ENCODE measurements around the gene REEP5. TPM values are rescaled to one million over a fixed set of nuclear protein-coding genes. Genes with fewer than 3 reads are reported as not detected.
"Not testable (repeated sequence)": the region's sequence is repeated elsewhere in the genome, so short reads cannot be mapped to it uniquely, and the experiment has no call there.

Gene REEP5
- total RNA-seq, 1 experiment from 2014 or later = 35.4 TPM

DNA sequence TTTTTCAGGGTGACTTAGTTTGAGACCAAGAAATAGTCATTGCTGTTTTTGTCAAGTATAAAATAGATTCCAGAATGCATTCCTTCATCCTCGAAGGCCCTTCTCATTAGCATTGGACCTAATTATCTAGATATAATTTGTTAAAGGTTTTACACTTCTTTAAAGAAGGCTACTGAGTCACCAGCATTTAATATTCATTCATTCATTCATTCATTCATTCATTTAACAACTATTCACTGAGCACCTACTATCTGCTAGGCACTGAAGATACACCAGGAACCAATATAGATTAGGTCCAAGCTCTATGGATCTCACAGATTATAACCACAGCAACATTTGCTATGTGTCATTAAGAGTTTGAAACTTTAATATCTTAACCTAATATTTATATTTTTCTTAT, 11.1 kb upstream of the REEP5 start:
- no peak for DNase-seq (ENCODE audit: low spot score)

- no peak for DNase-seq (ENCODE audit: low spot score)
These were observed 9.4 kb upstream of the REEP5 start for GRCh38 chr5:112931473-112931872.

- DNase-seq (ENCODE audit: low spot score) = no peak
These were observed 8.0 kb upstream of the REEP5 start for GRCh38 chr5:112930082-112930344.

DNA sequence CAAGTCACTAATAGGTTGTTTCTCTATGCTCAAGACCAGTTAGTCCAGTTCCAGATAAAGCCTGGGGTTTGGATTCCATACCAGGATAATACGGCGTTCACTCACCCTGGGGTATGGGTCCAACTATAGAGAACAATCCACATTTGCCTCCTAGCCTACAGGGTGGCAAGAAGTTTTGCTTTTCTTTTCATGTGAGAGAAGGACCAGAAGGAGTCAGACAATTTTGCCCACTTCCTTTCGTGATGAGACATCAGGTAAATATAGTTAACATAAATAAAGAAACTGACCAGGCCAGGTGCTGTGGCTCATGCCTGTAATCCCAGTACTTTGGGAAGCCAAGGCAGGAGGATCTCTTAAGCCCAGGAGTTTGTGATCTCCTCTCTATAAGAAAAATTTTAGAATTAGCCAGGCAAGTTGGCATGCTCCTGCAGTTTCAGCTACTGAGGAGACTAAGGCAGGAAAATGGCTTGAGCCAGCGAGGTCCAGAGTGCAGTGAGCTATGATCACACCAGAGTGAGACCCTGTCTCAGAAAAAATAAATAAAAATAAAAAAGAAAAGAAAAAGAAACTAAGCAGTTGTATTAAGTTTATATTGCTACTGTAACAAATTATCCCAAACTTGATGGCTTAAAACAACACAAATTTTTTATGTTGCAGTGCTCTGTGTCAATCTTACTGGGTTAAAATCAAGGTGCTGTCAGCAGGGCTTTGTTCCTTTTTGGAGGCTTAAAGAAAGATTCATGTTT, 7.5 kb upstream of the REEP5 start:
- no peak for DNase-seq (ENCODE audit: low spot score)

GRCh38 chr5:112923988-112924387, 2.0 kb upstream of the REEP5 start:
- DNase-seq (ENCODE audit: low spot score) = no peak

DNA sequence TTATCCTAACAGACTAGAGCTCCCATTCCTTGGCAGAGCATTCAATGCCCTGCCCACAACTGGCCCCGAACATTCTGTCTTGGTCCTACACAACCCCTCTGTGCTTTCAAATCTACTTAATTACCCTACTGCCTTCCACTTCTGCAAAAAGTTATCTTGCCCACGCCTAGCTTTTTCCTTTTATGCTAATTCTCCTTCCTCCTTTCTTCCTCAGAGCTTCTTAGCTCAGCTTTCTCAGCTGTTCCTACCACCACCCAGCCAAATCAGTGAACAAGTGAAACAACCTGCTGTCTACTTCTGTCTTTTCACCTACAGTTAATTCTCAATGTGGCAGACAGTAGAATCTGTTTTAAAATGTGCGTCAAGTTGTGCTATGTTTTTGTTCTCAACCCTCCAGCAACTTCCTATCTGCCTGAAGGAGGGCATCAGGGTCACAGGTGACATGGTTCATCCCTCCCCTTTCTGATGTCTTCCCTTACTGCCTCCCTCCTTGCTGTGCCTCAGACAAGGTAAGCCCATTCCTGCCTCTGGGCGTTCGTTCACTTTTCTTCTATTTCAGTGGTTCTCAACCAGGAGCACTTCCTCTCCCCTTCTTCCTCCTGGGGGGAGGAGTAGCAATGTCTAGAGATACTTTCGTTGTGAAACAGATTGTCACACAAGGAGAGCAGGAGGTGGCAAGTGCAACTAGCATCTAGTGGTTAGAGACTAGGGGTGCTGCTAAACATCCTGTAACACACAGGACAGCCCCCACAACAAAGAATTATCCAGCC, 1.3 kb upstream of the REEP5 start:
- DNase-seq (ENCODE audit: low spot score) = no peak

- DNase-seq (ENCODE audit: low spot score) = peak; percentile 66
These were observed 798 bp downstream of the REEP5 start for GRCh38 chr5:112921026-112921832.

DNA sequence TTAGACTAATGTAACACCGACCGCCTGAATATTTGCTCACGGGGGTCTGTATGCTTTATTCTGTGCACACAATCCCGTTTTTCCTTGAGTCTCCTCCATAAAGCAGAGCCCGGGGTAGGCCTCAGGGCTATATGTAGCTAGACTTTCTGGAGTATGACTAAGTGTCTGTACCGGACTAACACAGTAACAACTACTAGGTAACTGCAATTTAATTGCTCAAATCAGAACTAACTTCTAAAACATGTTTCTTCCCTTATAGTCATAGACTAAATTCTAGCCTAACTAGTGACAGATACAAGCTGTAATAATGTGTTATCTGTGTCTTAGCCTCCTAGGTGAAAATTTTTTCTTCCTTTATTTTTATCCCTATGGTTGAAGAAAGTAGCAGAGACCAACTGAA, 2.1 kb downstream of the REEP5 start:
- DNase-seq (ENCODE audit: low spot score) = no peak

DNA sequence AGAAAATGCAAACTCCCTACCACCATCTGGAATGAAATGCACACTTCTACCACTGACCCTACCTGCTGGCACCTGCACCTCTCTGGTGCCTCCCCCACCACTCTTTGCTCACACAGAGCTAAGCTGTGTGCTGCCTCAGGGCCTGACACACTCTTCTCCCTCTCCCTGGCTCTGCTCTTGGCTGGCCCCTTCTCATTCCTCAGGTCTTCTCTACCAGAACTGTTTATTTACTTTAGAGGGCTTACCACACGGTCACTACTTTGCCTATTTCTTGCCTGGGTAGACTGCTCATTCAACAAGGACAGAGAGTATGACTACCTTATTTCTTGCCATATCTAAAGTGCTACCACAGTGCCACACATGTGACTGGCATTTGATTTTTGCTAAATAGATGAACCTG, 3.3 kb downstream of the REEP5 start:
- no peak for DNase-seq (ENCODE audit: low spot score)

DNA sequence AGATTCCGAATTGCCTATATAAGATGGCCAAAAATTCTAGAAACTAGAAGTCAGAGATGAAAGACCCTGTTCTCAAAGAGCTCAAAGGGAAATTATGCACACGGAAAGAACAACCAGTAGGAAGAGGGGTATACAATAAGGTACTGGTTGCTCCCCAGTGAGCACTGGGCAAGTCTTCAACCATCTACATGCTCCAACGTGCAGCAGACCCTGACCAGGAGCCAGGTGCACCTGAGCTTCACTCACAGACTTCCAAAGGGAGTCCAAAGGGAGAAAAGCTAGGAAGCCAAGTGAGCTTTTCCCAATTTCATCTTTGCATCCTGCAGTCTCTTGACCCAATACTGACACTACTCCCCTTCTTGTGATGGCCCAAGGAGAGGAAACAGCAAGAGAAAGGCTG, 3.9 kb downstream of the REEP5 start:
- DNase-seq (ENCODE audit: low spot score) = no peak

DNA sequence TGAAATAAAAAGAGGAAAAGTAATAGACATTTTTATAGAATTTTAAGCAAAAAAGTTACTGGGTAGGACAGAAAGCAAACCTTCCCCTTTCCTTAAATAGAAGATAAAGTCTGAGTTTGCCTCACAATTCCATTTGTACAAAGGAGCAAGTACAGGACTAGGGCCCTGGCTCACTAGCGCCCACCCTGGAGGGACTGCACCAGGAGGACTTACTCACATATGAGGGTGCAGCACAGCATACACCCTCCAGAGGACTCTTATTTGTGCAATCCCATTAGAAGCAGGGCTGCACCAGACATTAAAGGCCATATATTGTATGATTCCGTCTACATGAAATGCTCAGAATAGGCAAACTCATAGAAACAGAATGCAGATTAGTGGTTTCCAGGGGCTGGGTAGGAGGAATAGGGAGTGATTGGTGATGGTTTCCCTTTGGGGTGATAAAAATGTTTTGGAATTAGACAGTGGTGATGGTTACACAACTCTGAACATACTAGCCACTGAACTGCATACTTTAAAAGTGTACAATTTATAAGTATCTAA, 4.5 kb downstream of the REEP5 start:
- peak; percentile 17 for DNase-seq (ENCODE audit: low spot score)

DNA sequence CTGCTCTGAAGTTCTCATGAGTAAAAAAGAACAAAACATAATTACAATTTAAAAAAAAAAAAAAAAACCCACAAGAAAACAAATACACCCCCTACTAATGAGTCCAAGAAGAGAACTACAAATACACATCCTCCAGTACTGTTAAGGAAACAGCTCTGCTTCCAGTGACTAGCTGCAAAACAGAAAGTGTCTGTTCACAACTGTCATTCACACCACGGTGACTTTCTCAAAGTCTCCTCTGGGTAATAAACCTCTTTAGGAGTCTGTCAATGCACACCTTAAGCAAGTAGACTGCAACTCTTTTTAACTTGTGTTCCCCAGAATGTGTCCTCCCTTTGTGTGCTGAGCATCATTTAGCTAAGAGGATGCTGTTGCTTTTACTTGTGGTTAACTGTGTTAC, 6.2 kb downstream of the REEP5 start:
- no peak for DNase-seq (ENCODE audit: low spot score)

DNA sequence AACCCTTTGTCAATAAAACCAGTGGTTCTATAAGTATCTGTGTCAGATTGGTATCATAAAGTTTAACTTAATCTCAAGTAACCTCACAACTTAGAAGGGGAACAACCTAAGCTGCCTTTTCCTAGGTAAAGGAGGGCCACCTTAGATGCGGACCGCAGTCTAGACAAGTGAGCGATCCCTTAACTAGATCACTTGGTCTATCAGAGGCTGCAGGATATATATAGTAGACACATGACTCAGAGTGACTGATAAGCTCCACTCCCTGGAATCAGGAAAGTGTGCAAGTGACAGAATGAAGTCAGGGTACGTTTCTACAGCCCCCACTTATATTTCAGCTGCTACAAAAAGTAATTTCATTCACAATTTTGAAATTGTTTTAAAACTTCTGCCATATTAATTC, 7.4 kb downstream of the REEP5 start:
- no peak for DNase-seq (ENCODE audit: low spot score)

GRCh38 chr5:112910529-112910928, 11.5 kb downstream of the REEP5 start:
- DNase-seq (ENCODE audit: low spot score) = no peak

DNA sequence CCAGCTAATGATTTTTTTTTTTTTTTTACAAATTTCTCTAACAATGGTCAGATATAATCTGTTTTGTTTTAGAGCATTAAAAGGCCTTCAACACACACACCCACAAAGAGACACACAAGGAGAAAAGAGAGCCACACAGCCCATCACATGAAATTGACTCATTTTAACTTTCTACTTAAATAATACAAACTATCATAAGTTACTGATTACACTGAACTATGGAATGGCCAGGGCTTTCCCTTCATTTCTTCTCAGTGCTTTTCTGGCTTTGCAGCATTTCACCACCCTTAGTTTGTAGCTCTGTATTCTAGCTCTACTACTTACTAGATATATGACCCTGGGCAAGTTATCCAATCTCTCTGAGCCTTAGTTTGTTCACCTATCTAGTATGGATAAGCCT, 13.2 kb downstream of the REEP5 start:
- no peak for DNase-seq (ENCODE audit: low spot score)

GRCh38 chr5:112907166-112907631, 14.8 kb downstream of the REEP5 start:
- DNase-seq (ENCODE audit: low spot score) = no peak

DNA sequence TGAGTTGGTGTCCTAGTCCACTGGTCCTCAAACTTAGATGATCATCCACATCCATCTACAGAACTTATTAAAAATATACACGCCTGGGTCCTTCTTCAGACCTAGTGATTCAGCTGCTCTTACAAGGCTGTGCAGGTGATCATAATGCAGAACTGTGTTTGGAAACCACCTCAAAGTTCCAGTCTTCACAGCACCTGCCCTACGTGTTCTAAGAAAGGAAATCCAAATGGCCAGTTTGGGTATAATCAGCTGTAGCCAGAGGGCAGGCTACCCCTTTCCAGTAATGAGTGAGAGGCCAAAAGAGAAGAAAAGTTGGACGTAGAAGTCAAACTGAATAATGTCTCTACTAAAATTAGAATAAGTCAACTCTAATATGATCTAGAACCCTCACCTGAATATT, 15.4 kb downstream of the REEP5 start:
- no peak for DNase-seq (ENCODE audit: low spot score)

DNA sequence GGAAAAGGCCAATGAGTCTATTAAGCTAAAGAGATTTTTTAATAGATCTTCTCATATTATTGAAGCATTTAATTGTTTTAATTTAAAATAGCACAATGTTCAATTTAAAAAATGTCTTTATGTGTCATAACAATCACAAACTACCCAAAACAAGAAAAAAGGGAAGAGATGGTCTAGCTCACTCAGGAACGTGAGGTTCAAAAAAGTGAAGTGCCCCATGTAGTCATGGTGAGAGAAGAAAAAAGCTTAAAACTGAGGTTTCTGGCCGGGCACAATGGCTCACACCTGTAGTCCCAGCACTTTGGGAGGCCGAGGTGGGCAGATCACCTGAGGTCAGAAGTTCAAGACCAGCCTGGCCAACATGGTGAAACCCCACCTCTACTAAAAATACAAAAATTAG, 17.0 kb downstream of the REEP5 start:
- not testable (repeated sequence) for DNase-seq (ENCODE audit: low spot score)

- no peak for DNase-seq (ENCODE audit: low spot score)
These were observed 19.5 kb downstream of the REEP5 start for GRCh38 chr5:112902561-112902960.

- no peak for DNase-seq (ENCODE audit: low spot score)
These were observed 26.3 kb downstream of the REEP5 start for GRCh38 chr5:112895682-112896081.

GRCh38 chr5:112892776-112893175, 29.3 kb downstream of the REEP5 start:
- no peak for DNase-seq (ENCODE audit: low spot score)

DNA sequence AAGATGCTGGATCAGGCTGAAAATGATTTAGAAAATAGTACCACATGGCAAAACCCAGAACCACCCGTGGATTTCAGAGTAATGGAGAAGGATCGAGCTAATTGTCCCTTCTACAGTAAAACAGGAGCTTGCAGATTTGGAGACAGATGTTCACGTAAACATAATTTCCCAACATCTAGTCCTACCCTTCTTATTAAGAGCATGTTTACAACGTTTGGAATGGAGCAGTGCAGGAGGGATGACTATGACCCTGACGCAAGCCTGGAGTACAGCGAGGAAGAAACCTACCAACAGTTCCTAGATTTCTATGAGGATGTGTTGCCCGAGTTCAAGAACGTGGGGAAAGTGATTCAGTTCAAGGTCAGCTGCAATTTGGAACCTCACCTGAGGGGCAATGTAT, 30.0 kb downstream of the REEP5 start:
- not testable (repeated sequence) for DNase-seq (ENCODE audit: low spot score)
